DOHH2 (cell line): ENCODE measurements around the gene IRX3.

ENCODE experiments used
- H3F3A ChIP-seq: fragments of 200-600 bp; sonication (generic), shearing (Covaris generic); 2 replicates; pipeline ENCODE4 v1.6.0; 2016; ENCODE audit warnings: antibody characterized with exemption, mild to moderate bottlenecking; ENCODE audit not compliant: control insufficient read depth, insufficient read depth
- H3K27ac ChIP-seq: fragments of 200-600 bp; sonication (generic); 2 replicates; pipeline ENCODE4 v1.5.1; 2014; ENCODE audit warnings: low read depth, mild to moderate bottlenecking, low read length, moderate library complexity
- H3K27me3 ChIP-seq: fragments of 200-600 bp; sonication (generic); 2 replicates; pipeline ENCODE4 v1.6.1; 2014; ENCODE audit warnings: mild to moderate bottlenecking, low read length, mixed read lengths; ENCODE audit not compliant: control insufficient read depth
- H3K36me3 ChIP-seq: fragments of 200-600 bp; sonication (generic); 2 replicates; pipeline ENCODE4 v1.6.1; 2014; ENCODE audit warnings: mild to moderate bottlenecking, low read length, moderate library complexity, mixed read lengths; ENCODE audit not compliant: control insufficient read depth
- H3K4me1 ChIP-seq: fragments of 200-600 bp; sonication (generic); 2 replicates; pipeline ENCODE4 v1.6.1; 2014; ENCODE audit warnings: mild to moderate bottlenecking, low read length, mixed read lengths; ENCODE audit not compliant: control insufficient read depth
- H3K4me2 ChIP-seq: fragments of 200-600 bp; sonication (generic); 2 replicates; pipeline ENCODE4 v1.6.0; 2014; ENCODE audit warnings: mild to moderate bottlenecking, low read length, moderate library complexity
- H3K4me3 ChIP-seq: fragments of 200-600 bp; sonication (generic); 2 replicates; pipeline ENCODE4 v1.5.1; 2014; ENCODE audit warnings: mild to moderate bottlenecking, low read length, mixed read lengths
- H3K79me2 ChIP-seq: fragments of 200-600 bp; sonication (generic); 2 replicates; pipeline ENCODE4 v1.6.1; 2014; ENCODE audit warnings: mild to moderate bottlenecking, low read length, mixed read lengths; ENCODE audit not compliant: control insufficient read depth
- H3K9me2 ChIP-seq: fragments of 200-600 bp; sonication (generic); replicated peaks from 2 replicates; pipeline ENCODE4 v1.6.1; 2014; ENCODE audit warnings: mild to moderate bottlenecking, low read length, mixed read lengths; ENCODE audit not compliant: control insufficient read depth
- H3K9me3 ChIP-seq: fragments of 200-600 bp; sonication (generic); 2 replicates; pipeline ENCODE4 v1.6.1; 2014; ENCODE audit warnings: antibody characterized with exemption, low read length, mixed read lengths; ENCODE audit not compliant: control insufficient read depth, insufficient read depth
- H4K20me1 ChIP-seq: fragments of 200-600 bp; sonication (generic); 2 replicates; pipeline ENCODE4 v1.6.0; 2014; ENCODE audit warnings: low read depth, mild to moderate bottlenecking, antibody characterized with exemption, low read length, moderate library complexity; ENCODE audit not compliant: control insufficient read depth, insufficient read depth
- EZH2phosphoT487 ChIP-seq: fragments of 200-600 bp; sonication (generic); IDR thresholded peaks from 2 replicates; pipeline ENCODE4 v1.6.1; 2017; ENCODE audit warnings: borderline replicate concordance, mild to moderate bottlenecking, antibody characterized with exemption, low read length, moderate library complexity, mixed read lengths
- TF ChIP-seq, protein P1 (sequence below): fragments of 200-600 bp; sonication (generic); IDR thresholded peaks from one replicate; pipeline ENCODE4 v1.5.1; 2014; ENCODE audit warnings: antibody characterized with exemption, mild to moderate bottlenecking, low read depth, low read length; ENCODE audit not compliant: poor library complexity, severe bottlenecking

IRX3 gene

DNA sequence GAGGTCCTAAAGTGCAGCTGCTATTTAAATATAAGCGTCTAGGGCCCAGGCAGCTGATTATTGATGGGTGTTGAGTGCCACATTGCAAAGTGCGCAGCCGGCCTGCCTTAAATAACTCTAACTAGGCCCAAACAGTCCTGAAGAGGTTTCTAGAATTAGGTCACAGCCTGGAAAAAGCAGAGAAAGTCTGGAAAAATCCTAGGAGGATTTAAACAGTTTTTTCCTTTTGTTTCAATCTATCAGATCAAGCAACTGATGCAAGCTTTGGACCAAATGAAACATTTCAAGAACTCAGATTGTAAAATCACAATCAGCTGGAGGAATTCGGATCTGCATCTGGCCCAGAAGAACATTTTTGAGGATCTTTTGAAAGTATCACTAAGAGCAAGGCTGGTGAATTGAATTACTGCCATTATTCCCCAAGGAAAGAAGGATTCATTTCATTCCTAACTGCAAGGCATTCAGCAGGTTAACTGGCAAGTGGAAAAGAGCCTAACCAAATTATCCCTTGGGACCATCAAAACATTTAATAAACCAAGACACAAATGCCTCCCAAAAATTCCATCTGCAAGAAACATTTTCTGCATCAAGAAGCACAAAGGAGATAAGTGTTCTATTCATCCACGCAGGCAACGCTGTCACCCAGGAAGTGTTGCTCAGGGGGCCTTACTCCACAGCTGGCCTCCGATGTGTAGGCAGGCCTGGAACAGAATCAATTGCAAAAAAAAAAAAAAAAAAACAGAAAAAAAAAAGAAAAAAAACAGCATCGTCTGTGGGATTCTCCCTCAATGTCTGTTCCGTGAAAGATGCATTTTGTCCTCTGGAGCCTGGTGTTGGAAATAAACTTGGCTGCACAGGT, 46.1 kb downstream of the IRX3 start:
- Histone ChIP-seq H3K4me1 (no peaks in the 10 kb centered on the region), H4K20me1 (no peaks in the 10 kb centered on the region), H3K79me2 (no peaks in the 10 kb centered on the region), H3K27ac (no peak overlapping the region), H3K27me3 (no peaks in the 10 kb centered on the region), H3F3A (no peaks in the 10 kb centered on the region), H3K4me2 (no peak overlapping the region), H3K9me3 (no peaks in the 10 kb centered on the region), H3K4me3 (no peak overlapping the region), H3K9me2 (no peaks in the 10 kb centered on the region), H3K36me3 (no peaks in the 10 kb centered on the region)
- no peak for TF ChIP-seq EZH2phosphoT487
- TF ChIP-seq, protein P1, sequence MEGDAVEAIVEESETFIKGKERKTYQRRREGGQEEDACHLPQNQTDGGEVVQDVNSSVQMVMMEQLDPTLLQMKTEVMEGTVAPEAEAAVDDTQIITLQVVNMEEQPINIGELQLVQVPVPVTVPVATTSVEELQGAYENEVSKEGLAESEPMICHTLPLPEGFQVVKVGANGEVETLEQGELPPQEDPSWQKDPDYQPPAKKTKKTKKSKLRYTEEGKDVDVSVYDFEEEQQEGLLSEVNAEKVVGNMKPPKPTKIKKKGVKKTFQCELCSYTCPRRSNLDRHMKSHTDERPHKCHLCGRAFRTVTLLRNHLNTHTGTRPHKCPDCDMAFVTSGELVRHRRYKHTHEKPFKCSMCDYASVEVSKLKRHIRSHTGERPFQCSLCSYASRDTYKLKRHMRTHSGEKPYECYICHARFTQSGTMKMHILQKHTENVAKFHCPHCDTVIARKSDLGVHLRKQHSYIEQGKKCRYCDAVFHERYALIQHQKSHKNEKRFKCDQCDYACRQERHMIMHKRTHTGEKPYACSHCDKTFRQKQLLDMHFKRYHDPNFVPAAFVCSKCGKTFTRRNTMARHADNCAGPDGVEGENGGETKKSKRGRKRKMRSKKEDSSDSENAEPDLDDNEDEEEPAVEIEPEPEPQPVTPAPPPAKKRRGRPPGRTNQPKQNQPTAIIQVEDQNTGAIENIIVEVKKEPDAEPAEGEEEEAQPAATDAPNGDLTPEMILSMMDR: no peak

DNA sequence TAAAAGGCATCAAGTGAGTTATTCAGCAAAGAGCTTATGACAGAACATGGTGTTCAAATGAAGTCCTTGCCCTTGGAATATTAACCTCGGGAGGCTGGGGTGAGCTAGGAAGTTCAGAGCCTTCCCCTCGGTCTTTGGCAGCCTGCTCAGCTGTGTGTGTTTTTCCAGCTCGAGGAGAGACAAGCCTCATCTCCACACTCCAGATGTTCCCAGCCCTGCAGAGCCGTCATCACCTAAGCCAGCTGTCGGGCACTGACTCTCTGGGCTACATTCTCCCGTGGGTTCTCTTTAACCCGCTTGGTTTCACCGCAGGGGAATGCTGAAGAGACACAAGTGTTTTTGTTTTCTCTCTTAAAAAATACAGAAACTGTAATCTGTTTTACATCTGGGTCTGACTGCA, 47.1 kb downstream of the IRX3 start:
- H3K4me2 ChIP-seq: no peak overlapping the region
- no peaks in the 10 kb centered on the region for H3F3A ChIP-seq
- H3K9me3 ChIP-seq: no peaks in the 10 kb centered on the region
- no peak for TF ChIP-seq EZH2phosphoT487
- TF ChIP-seq, protein P1: no peak
- no peaks in the 10 kb centered on the region for H3K79me2 ChIP-seq
- H3K36me3 ChIP-seq: no peaks in the 10 kb centered on the region
- no peaks in the 10 kb centered on the region; the same call in 1 of the 2 replicates for H3K27me3 ChIP-seq
- H3K9me2 ChIP-seq: no peaks in the 10 kb centered on the region
- H3K27ac ChIP-seq: no peak overlapping the region
- H4K20me1 ChIP-seq: no peaks in the 10 kb centered on the region
- peaks cover 6% of the 10 kb centered on the region for H3K4me1 ChIP-seq
- no peak overlapping the region for H3K4me3 ChIP-seq

DNA sequence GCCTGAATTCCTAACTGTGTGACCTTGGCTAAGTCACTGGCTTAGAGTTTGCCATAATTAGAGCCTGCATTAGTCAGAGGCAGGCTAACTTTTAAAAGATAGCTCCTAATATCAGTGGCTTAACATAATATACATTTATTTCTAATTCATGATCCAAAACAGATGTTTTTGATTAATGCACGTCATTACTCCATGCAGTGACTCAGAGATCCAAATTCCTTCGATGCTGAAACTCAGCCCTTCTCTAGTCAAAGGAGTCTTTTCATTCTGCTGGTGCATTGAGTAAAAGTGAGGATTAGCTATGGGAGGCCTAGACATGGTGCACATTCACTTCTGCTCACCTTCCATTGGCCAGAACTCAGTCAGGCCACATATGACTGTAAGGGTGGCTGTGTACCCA, 49.8 kb downstream of the IRX3 start:
- no peak for TF ChIP-seq EZH2phosphoT487
- TF ChIP-seq, protein P1: no peak
- no peaks in the 10 kb centered on the region for H3K9me3 ChIP-seq
- no peaks in the 10 kb centered on the region for H4K20me1 ChIP-seq
- H3F3A ChIP-seq: no peaks in the 10 kb centered on the region
- H3K4me1 ChIP-seq: peaks cover 6% of the 10 kb centered on the region
- H3K27ac ChIP-seq: no peak overlapping the region
- H3K79me2 ChIP-seq: no peaks in the 10 kb centered on the region
- H3K4me3 ChIP-seq: no peak overlapping the region
- H3K4me2 ChIP-seq: no peak overlapping the region
- H3K27me3 ChIP-seq: no peaks in the 10 kb centered on the region; the same call in 1 of the 2 replicates
- no peaks in the 10 kb centered on the region for H3K9me2 ChIP-seq
- H3K36me3 ChIP-seq: no peaks in the 10 kb centered on the region
